Stimulated activated CD8-positive, alpha-beta memory T cell treated with anti-CD3 and anti-CD28 coated beads, Interleukin-12 subunit alpha, Interleukin-12 subunit beta, amount 100 ng/mL, for 24 hours (primary cell): ENCODE measurements around the gene CHST12.
"Not testable (repeated sequence)": the region's sequence is repeated elsewhere in the genome, so short reads cannot be mapped to it uniquely, and the experiment has no call there.

Experiments
- DNase-seq: peaks from one replicate; pipeline ENCODE4 v3.0.0-alpha.2; 2020; ENCODE audit errors: extremely low read depth

The CHST12 gene

GRCh38 chr7:2403014-2403717 lies at the start of gene CHST12:
TSS of gene CHST12 (plus strand) at chr7:2403611. CDS start at chr7:2432640, 29,029 bp downstream.
- peak; percentile 81 for DNase-seq

GRCh38 chr7:2353936-2354185 lies 49.5 kb upstream of the CHST12 start:
- DNase-seq: peak; percentile 78

GRCh38 chr7:2354186-2354938 lies 49.0 kb upstream of the CHST12 start, which contains the start of gene EIF3B:
TSS of gene EIF3B (plus strand) at chr7:2354827. CDS start at chr7:2354922, 95 bp downstream.
- DNase-seq: peak; percentile 64

- DNase-seq: no peak
Observed at GRCh38 chr7:2354939-2355704, 48.3 kb upstream of the CHST12 start.

- no peak for DNase-seq
Observed at GRCh38 chr7:2355705-2356008, 47.8 kb upstream of the CHST12 start.

- no peak for DNase-seq
Observed at GRCh38 chr7:2357165-2357564, 46.2 kb upstream of the CHST12 start.

GRCh38 chr7:2357571-2357970 lies 45.8 kb upstream of the CHST12 start:
- no peak for DNase-seq

- DNase-seq: no peak
Observed at GRCh38 chr7:2358968-2359527, 44.4 kb upstream of the CHST12 start.

GRCh38 chr7:2359610-2360009 lies 43.8 kb upstream of the CHST12 start:
- no peak for DNase-seq

- no peak for DNase-seq
Observed at GRCh38 chr7:2360796-2361195, 42.6 kb upstream of the CHST12 start.

GRCh38 chr7:2362385-2363088 lies 40.9 kb upstream of the CHST12 start:
- no peak for DNase-seq

- no peak for DNase-seq
Observed at GRCh38 chr7:2369139-2369538, 34.3 kb upstream of the CHST12 start.

GRCh38 chr7:2371329-2371728 lies 32.1 kb upstream of the CHST12 start:
- no peak for DNase-seq

- no peak for DNase-seq
Observed at GRCh38 chr7:2372724-2373123, 30.7 kb upstream of the CHST12 start.

- no peak for DNase-seq
Observed at GRCh38 chr7:2373124-2373556, 30.3 kb upstream of the CHST12 start.

- no peak for DNase-seq
Observed at GRCh38 chr7:2373646-2374045, 29.8 kb upstream of the CHST12 start.

- no peak for DNase-seq
Observed at GRCh38 chr7:2374401-2374800, 29.0 kb upstream of the CHST12 start.

GRCh38 chr7:2374830-2375728 lies 28.3 kb upstream of the CHST12 start:
- DNase-seq: no peak

- no peak for DNase-seq
Observed at GRCh38 chr7:2376351-2377154, 26.9 kb upstream of the CHST12 start.

GRCh38 chr7:2377492-2377891 lies 25.9 kb upstream of the CHST12 start:
- DNase-seq: not testable (repeated sequence)
